ENCODE results near the gene NMNAT1.
"Not testable (repeated sequence)": the region's sequence is repeated elsewhere in the genome, so short reads cannot be mapped to it uniquely, and the experiment has no call there.

Gene NMNAT1

GRCh38 chr1:10022656-10023055 lies 79.4 kb downstream of the NMNAT1 start:
- H3K36me3 ChIP-seq (ENCODE audit: insufficient read depth, low read length): no peaks in the 10 kb centered on the region
- H3K4me3 ChIP-seq (ENCODE audit: low read depth in 1 of 2, low read length in 2 of 2): no peak overlapping the region
- H3K9me3 ChIP-seq (ENCODE audit: low read length): no peaks in the 10 kb centered on the region
- H3K27me3 ChIP-seq (ENCODE audit: control insufficient read depth in 1 of 2, insufficient read depth in 2 of 2, low read length in 2 of 2): no peaks in the 10 kb centered on the region
- no peak overlapping the region for H3K27ac ChIP-seq (ENCODE audit: low read depth, low read length)
- H3K9ac ChIP-seq (ENCODE audit: low read length): no peak overlapping the region
- no peaks in the 10 kb centered on the region for H3K4me1 ChIP-seq (ENCODE audit: insufficient read depth, low read length)

DNA sequence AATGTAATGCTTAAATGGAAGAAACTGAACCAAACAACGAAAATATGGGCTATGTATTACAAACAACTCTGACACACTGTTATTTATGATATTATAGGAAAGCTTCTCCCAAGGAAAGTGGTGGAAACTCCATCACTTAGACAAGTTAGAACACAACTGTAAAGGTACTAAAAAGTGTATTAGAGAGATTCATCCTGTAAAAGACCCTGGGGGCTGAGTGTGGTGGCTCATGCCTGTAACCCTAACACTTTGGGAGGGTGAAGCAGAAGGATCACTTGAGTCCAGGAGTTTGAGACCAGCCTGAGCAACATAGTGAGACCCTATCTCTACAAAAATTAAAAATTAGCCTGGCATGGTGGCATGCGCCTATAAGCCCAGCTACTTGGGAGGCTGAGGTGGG lies 82.1 kb downstream of the NMNAT1 start:
- Histone ChIP-seq H3K9ac (ENCODE audit: low read length) (no peak overlapping the region), H3K9me3 (ENCODE audit: low read length) (no peaks in the 10 kb centered on the region), H3K4me3 (ENCODE audit: low read depth in 1 of 2, low read length in 2 of 2) (no peak overlapping the region), H3K27me3 (ENCODE audit: control insufficient read depth in 1 of 2, insufficient read depth in 2 of 2, low read length in 2 of 2) (no peaks in the 10 kb centered on the region), H3K4me1 (ENCODE audit: insufficient read depth, low read length) (no peaks in the 10 kb centered on the region), H3K36me3 (ENCODE audit: insufficient read depth, low read length) (no peaks in the 10 kb centered on the region), H3K27ac (ENCODE audit: low read depth, low read length) (no peak overlapping the region)

- Histone ChIP-seq H3K4me1 (ENCODE audit: insufficient read depth, low read length) (peaks cover under 1% of the 10 kb centered on the region), H3K36me3 (ENCODE audit: insufficient read depth, low read length) (no peaks in the 10 kb centered on the region), H3K4me3 (ENCODE audit: low read depth in 1 of 2, low read length in 2 of 2) (no peak overlapping the region), H3K27me3 (ENCODE audit: control insufficient read depth in 1 of 2, insufficient read depth in 2 of 2, low read length in 2 of 2) (no peaks in the 10 kb centered on the region), H3K27ac (ENCODE audit: low read depth, low read length) (no peak overlapping the region), H3K9me3 (ENCODE audit: low read length) (no peaks in the 10 kb centered on the region), H3K9ac (ENCODE audit: low read length) (no peak overlapping the region)
These were observed 83.8 kb downstream of the NMNAT1 start for GRCh38 chr1:10027027-10027426.

DNA sequence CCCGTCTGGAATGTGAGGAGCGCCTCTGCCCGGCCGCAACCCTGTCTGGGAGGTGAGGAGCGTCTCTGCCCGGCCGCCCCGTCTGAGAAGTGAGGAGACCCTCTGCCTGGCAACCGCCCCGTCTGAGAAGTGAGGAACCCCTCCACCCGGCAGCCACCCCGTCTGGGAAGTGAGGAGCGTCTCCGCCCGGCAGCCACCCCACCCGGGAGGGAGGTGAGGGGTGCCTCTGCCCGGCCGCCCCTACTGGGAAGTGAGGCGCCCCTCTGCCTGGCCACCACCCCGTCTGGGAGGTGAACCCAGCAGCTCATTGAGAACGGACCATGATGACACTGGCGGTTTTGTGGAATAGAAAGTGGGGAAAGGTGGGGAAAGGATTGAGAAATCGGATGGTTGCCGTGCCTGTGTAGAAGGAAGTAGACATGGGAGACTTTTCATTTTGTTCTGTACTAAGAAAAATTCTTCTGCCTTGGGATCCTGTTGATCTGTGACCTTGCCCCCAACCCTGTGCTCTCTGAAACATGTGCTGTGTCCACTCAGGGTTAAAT lies 85.8 kb downstream of the NMNAT1 start:
- H3K9ac ChIP-seq (ENCODE audit: low read length); H3K27me3 ChIP-seq (ENCODE audit: control insufficient read depth in 1 of 2, insufficient read depth in 2 of 2, low read length in 2 of 2); H3K27ac ChIP-seq (ENCODE audit: low read depth, low read length); H3K4me1 ChIP-seq (ENCODE audit: insufficient read depth, low read length); H3K9me3 ChIP-seq (ENCODE audit: low read length); H3K36me3 ChIP-seq (ENCODE audit: insufficient read depth, low read length); H3K4me3 ChIP-seq (ENCODE audit: low read depth in 1 of 2, low read length in 2 of 2): not testable (repeated sequence)

- Histone ChIP-seq H3K27ac (ENCODE audit: low read depth, low read length) (no peak overlapping the region), H3K9me3 (ENCODE audit: low read length) (no peaks in the 10 kb centered on the region), H3K27me3 (ENCODE audit: control insufficient read depth in 1 of 2, insufficient read depth in 2 of 2, low read length in 2 of 2) (no peaks in the 10 kb centered on the region), H3K9ac (ENCODE audit: low read length) (no peak overlapping the region), H3K4me3 (ENCODE audit: low read depth in 1 of 2, low read length in 2 of 2) (no peak overlapping the region), H3K36me3 (ENCODE audit: insufficient read depth, low read length) (no peaks in the 10 kb centered on the region), H3K4me1 (ENCODE audit: insufficient read depth, low read length) (peaks cover 17% of the 10 kb centered on the region)
These were observed 88.2 kb downstream of the NMNAT1 start for GRCh38 chr1:10031461-10031860.

DNA sequence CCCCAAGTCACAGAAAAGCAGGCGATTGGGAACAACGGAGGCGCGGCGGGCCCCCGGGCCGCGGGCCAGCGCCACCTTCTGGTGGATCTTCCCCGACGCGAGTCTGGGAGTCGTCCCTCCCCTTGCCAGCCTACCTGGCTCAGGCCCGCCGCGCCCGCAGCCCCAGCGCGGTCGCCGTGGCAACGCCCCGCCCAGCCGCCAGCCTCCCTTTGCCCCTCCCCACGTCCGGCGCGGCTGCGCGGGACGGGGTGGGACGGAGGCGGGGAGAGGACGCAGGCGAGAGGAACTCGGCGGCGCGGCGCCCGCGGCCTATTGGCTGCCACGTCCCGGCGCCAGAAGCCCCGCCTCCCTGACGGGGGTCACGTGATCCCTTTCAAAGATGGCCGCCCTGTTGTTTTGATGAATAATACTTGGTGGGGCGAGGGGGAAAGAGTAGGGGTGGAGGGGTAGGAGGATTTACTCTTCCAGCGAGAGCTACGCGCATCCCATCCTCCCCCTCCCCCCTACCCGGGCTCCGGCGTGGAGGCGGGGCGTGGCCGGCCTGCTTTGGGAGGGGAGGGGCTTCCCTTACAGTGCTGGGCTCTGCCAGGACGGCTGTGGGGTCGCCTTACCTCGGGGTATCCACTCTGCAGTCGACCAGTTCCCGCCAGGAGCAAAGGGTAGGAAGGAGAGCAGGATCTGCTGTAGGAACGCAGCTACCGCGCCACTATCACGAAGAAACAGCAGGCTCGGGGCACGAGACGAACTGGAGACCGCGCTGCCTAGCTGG lies 89.5 kb downstream of the NMNAT1 start, which contains the start of gene UBE4B:
Gene UBE4B, plus strand, starts transcription at position 369 of the 769 bp plus-strand sequence. CDS start 713 bp downstream, outside the sequence.
- peak within 1 kb of the TSS; percentile 45 for H3K9ac ChIP-seq (ENCODE audit: low read length)
- peaks cover 7% of the 10 kb centered on the region for H3K36me3 ChIP-seq (ENCODE audit: insufficient read depth, low read length)
- H3K4me1 ChIP-seq (ENCODE audit: insufficient read depth, low read length): peaks cover 17% of the 10 kb centered on the region
- no peaks in the 10 kb centered on the region for H3K9me3 ChIP-seq (ENCODE audit: low read length)
- H3K4me3 ChIP-seq (ENCODE audit: low read depth in 1 of 2, low read length in 2 of 2): peak within 1 kb of the TSS; percentile 73 to 98
- H3K27me3 ChIP-seq (ENCODE audit: control insufficient read depth in 1 of 2, insufficient read depth in 2 of 2, low read length in 2 of 2): no peaks in the 10 kb centered on the region
- H3K27ac ChIP-seq (ENCODE audit: low read depth, low read length): peak within 1 kb of the TSS; percentile 89

GRCh38 chr1:10033359-10033845 lies 90.1 kb downstream of the NMNAT1 start:
- peak overlapping the region; percentile 45 for H3K9ac ChIP-seq (ENCODE audit: low read length)
- H3K4me1 ChIP-seq (ENCODE audit: insufficient read depth, low read length): peaks cover 17% of the 10 kb centered on the region
- peak overlapping the region; percentile 73 to 98 for H3K4me3 ChIP-seq (ENCODE audit: low read depth in 1 of 2, low read length in 2 of 2)
- no peaks in the 10 kb centered on the region for H3K27me3 ChIP-seq (ENCODE audit: control insufficient read depth in 1 of 2, insufficient read depth in 2 of 2, low read length in 2 of 2)
- peak overlapping the region; percentile 89 for H3K27ac ChIP-seq (ENCODE audit: low read depth, low read length)
- peaks cover 7% of the 10 kb centered on the region for H3K36me3 ChIP-seq (ENCODE audit: insufficient read depth, low read length)
- no peaks in the 10 kb centered on the region for H3K9me3 ChIP-seq (ENCODE audit: low read length)
